Erythroblast (primary cell): ENCODE data around the gene RNF133.

ENCODE experiments used
- GATA1 ChIP-seq: IDR thresholded peaks from 2 replicates; pipeline ENCODE4 v1.6.1; 2011; ENCODE audit warnings: low read depth, mild to moderate bottlenecking, control low read depth, low read length, moderate library complexity
- POLR2A ChIP-seq: IDR thresholded peaks from 2 replicates; pipeline ENCODE4 v1.6.1; 2011; ENCODE audit warnings: mild to moderate bottlenecking, low read length

DNA sequence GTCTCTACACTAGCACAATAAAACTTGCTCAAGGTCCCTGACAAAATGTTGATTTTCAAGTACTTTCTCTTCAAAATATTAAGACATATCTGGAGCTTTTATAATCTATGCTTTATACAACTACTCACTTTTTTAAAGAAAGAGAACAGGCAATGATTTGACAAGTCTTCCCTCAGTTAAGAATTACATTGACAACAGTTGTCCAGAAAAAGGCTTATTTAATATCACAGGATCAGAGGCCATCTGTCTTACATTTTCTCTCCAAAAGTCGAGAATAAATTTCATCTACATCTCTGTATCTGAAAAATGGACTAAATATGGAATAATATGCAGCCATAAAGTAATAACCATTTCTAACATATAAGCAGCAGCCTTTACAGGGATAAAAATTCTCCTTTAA is 12.0 kb upstream of the RNF133 start:
- TF ChIP-seq POLR2A (no peak), GATA1 (no peak)
